Keratinocyte (primary cell): Measurements from ENCODE around the gene GARS1. TPM values are rescaled to one million over a fixed set of nuclear protein-coding genes. Genes with fewer than 3 reads are reported as not detected.

ENCODE experiments used
- DNase-seq: peaks from one replicate; pipeline ENCODE4 v3.0.0-alpha.2; 2011; ENCODE audit warnings: low read depth, missing footprints, low spot score
- FAIRE-seq: peaks from 2 replicates; lab custom pipeline; 2011; peaks lifted over from hg19 to GRCh38; lab: Jason Lieb, UNC
- H2AFZ ChIP-seq: 2 replicates; pipeline ENCODE4 v1.6.0; 2012; ENCODE audit warnings: low read length, control low read depth, inconsistent platforms; ENCODE audit not compliant: control insufficient read depth
- H3K27ac ChIP-seq: 2 replicates; pipeline ENCODE4 v1.5.1; 2011; ENCODE audit warnings: low read length; ENCODE audit not compliant: control insufficient read depth, insufficient read depth
- H3K27me3 ChIP-seq: 3 replicates; pipeline ENCODE4 v1.6.0; 2011; ENCODE audit warnings: low read length; ENCODE audit not compliant: control insufficient read depth, insufficient read depth; ENCODE audit errors: extremely low read depth
- H3K36me3 ChIP-seq, 2 experiments: 2 replicates in 1 of 2; 3 replicates in 1 of 2; pipeline ENCODE4 v1.5.1; 2011; ENCODE audit warnings: low read length in 2 of 2, mild to moderate bottlenecking in 1 of 2; ENCODE audit not compliant: control insufficient read depth in 2 of 2, insufficient read depth in 2 of 2; ENCODE audit errors: extremely low read depth in 1 of 2
- H3K4me1 ChIP-seq: 3 replicates; pipeline ENCODE4 v1.5.1; 2011; ENCODE audit warnings: low read length; ENCODE audit not compliant: control insufficient read depth, insufficient read depth; ENCODE audit errors: extremely low read depth
- H3K4me2 ChIP-seq: 3 replicates; pipeline ENCODE4 v1.6.0; 2011; ENCODE audit warnings: low read depth, low read length; ENCODE audit not compliant: control insufficient read depth, insufficient read depth; ENCODE audit errors: extremely low read depth
- H3K4me3 ChIP-seq, 3 experiments: fragments of 200-600 bp in 1 of 3; sonication (generic) in 1 of 3; 2 replicates in 2 of 3; 3 replicates in 1 of 3; pipeline ENCODE4 v1.5.1; 2011 to 2016; ENCODE audit warnings: low read length in 3 of 3, mild to moderate bottlenecking in 3 of 3, control low read depth in 2 of 3, inconsistent platforms in 1 of 3, low read depth in 1 of 3, mixed read lengths in 1 of 3, mixed run types in 1 of 3, moderate library complexity in 1 of 3; ENCODE audit not compliant: control insufficient read depth in 2 of 3, insufficient read depth in 2 of 3; ENCODE audit errors: extremely low read depth in 1 of 3
- H3K79me2 ChIP-seq: 2 replicates; pipeline ENCODE4 v1.6.0; 2012; ENCODE audit warnings: low read length; ENCODE audit not compliant: control insufficient read depth, insufficient read depth
- H3K9ac ChIP-seq: 3 replicates; pipeline ENCODE4 v1.6.0; 2011; ENCODE audit warnings: low read length; ENCODE audit not compliant: control insufficient read depth, insufficient read depth; ENCODE audit errors: extremely low read depth
- H3K9me1 ChIP-seq: 3 replicates; pipeline ENCODE4 v1.6.0; 2011; ENCODE audit warnings: low read length; ENCODE audit not compliant: control insufficient read depth, insufficient read depth; ENCODE audit errors: extremely low read depth
- H3K9me3 ChIP-seq: 2 replicates; pipeline ENCODE4 v1.5.1; 2012; ENCODE audit warnings: low read depth, low read length; ENCODE audit not compliant: control insufficient read depth
- H4K20me1 ChIP-seq: 3 replicates; pipeline ENCODE4 v1.6.0; 2011; ENCODE audit warnings: low read length; ENCODE audit not compliant: control insufficient read depth, insufficient read depth; ENCODE audit errors: extremely low read depth
- EZH2 ChIP-seq: IDR thresholded peaks from one replicate; pipeline ENCODE4 v1.6.1; 2012; ENCODE audit warnings: inconsistent platforms, mild to moderate bottlenecking, low read length, moderate library complexity
- dilution Hi-C: fragments of 300-500 bp; cut with MboI; formaldehyde crosslinking; loops from one replicate; pipeline ENCODE4 v1.7.0; 2020; ENCODE audit warnings: low sequenced_read_pairs; ENCODE audit not compliant: extremely low pct_ligation_motif_present
- polyA plus RNA-seq, 5 experiments: library from polyadenylated mRNA; depleted of rRNA in 3 of 5; stranded (reverse) in 3 of 5; stranded (forward) in 1 of 5; unstranded in 1 of 5; fragments of >200 nt; gene quantifications; 1 replicate in 1 of 5; 2 replicates in 3 of 5; 3 replicates in 1 of 5; pipeline versions ENCODE4 v1.2.1 to v1.2.3, GENCODE V29; 2011 to 2012; ENCODE audit warnings: missing spikeins in 2 of 5, low read depth in 1 of 5, low replicate concordance in 1 of 5
- TF ChIP-seq, protein P1 (sequence below), 3 experiments: IDR thresholded peaks in 1 of 3; conservative IDR thresholded peaks in 1 of 3; optimal IDR thresholded peaks in 1 of 3; 2 replicates in 2 of 3; 3 replicates in 1 of 3; pipeline versions ENCODE3 to v1.5.1; 2011; ENCODE audit warnings: low read length in 3 of 3, mild to moderate bottlenecking in 3 of 3, moderate library complexity in 2 of 3, control low read depth in 1 of 3, inconsistent platforms in 1 of 3; ENCODE audit not compliant: insufficient read depth in 2 of 3; ENCODE audit errors: extremely low read depth in 1 of 3

The GARS1 gene
- polyA plus RNA-seq, 1 donor (not counting 4 experiments of a cell fraction or from before 2014, with no cell fraction given): 411 TPM

DNA sequence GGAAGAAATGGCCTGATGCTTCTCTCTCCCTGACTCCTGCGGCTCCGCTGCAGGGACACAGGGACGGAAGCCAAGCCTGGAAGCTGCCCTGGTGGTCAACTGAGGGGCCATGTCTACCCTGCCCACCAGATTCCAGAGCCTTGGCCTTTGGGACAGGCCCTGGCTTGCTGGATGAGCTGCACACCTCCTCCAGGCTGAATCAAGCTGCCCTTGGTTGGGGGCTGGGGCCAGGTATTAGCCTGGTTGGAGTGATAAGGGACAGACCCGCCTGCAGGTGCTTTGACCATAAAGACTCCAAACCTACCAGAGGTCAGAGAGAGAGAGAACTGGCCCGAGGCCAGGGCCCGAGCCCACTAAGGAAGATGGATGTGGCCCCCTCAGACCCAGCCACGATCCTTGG, 57.5 kb downstream of the GARS1 start:
- Histone ChIP-seq H2AFZ (no peak overlapping the region), H3K9ac (no peak overlapping the region), H3K27ac (no peak overlapping the region), H3K27me3 (no peaks in the 10 kb centered on the region), H3K79me2 (no peaks in the 10 kb centered on the region), H4K20me1 (no peaks in the 10 kb centered on the region), H3K4me3 (no peak overlapping the region), H3K9me1 (no peaks in the 10 kb centered on the region), H3K36me3 (no peaks in the 10 kb centered on the region), H3K4me1 (no peaks in the 10 kb centered on the region), H3K4me2 (no peak overlapping the region), H3K9me3 (no peaks in the 10 kb centered on the region)
- dilution Hi-C loops: no loop called here
- DNase-seq: no peak
- TF ChIP-seq, protein P1, sequence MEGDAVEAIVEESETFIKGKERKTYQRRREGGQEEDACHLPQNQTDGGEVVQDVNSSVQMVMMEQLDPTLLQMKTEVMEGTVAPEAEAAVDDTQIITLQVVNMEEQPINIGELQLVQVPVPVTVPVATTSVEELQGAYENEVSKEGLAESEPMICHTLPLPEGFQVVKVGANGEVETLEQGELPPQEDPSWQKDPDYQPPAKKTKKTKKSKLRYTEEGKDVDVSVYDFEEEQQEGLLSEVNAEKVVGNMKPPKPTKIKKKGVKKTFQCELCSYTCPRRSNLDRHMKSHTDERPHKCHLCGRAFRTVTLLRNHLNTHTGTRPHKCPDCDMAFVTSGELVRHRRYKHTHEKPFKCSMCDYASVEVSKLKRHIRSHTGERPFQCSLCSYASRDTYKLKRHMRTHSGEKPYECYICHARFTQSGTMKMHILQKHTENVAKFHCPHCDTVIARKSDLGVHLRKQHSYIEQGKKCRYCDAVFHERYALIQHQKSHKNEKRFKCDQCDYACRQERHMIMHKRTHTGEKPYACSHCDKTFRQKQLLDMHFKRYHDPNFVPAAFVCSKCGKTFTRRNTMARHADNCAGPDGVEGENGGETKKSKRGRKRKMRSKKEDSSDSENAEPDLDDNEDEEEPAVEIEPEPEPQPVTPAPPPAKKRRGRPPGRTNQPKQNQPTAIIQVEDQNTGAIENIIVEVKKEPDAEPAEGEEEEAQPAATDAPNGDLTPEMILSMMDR (optimal IDR thresholded peaks at IDR 0.05 in 1 of 3, IDR thresholded peaks at IDR 0.05 in 1 of 3, conservative IDR thresholded peaks at IDR 0.05 in 1 of 3; ENCODE audit: extremely low read depth in 1 of 3, insufficient read depth in 2 of 3, low read length in 3 of 3): no peak
- no peak for TF ChIP-seq EZH2
- FAIRE-seq: no peak

DNA sequence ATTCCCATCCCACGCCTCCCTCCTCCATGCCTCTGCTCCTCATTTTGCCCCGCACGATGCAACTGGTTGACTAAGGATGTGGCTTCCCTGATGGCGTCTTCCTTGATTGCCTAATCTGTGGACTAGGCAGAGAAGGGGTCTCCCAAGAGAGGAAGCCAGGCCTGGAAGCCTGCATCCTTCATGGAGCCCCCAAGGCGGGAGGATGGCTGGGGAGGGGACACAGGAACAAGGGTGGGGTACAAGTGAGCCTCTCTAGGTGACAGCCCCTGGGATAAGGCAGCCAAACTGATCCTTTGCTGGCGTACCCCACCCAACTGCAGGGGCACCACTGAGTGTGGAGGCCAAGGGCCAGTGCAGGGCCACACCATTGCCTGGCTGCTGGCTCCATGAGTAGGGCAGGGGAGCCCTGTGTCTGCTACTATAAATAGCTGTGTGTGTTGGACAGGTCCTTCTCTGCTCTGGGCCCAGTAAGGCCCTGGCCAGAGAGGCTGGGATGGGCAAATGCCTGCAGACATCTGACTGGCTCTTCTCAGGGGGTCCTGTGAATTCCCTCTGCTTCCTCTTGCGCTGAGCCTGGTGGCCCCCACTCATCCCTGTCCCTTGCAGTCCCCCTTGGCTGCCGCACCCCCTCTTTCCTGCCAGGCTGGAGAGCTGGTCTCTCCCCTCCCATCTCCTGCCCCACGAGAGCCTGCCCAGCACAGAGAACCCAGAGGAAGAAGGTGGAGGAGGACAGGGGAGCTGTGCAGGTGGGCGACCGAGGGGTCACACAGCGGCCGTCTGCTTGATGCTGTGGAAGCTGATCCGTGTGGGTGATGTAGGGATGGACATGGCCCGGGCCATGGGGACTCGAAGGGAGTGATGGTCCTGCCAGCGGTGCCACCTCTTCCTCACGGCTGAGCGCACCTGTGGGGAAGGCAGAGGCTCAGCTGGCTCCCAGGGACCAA, 58.3 kb downstream of the GARS1 start:
- no peaks in the 10 kb centered on the region for H4K20me1 ChIP-seq
- dilution Hi-C loops: no loop called here
- FAIRE-seq (no peak), DNase-seq (no peak)
- no peak overlapping the region for H3K9ac ChIP-seq
- no peaks in the 10 kb centered on the region for H3K9me3 ChIP-seq
- H3K79me2 ChIP-seq: no peaks in the 10 kb centered on the region
- no peak overlapping the region for H2AFZ ChIP-seq
- H3K27me3 ChIP-seq: no peaks in the 10 kb centered on the region
- H3K9me1 ChIP-seq: no peaks in the 10 kb centered on the region
- H3K27ac ChIP-seq: no peak overlapping the region
- no peaks in the 10 kb centered on the region for H3K36me3 ChIP-seq
- no peak overlapping the region for H3K4me2 ChIP-seq
- TF ChIP-seq, protein P1 (optimal IDR thresholded peaks at IDR 0.05 in 1 of 3, IDR thresholded peaks at IDR 0.05 in 1 of 3, conservative IDR thresholded peaks at IDR 0.05 in 1 of 3; ENCODE audit: extremely low read depth in 1 of 3, insufficient read depth in 2 of 3, low read length in 3 of 3): no peak
- TF ChIP-seq EZH2: no peak
- H3K4me1 ChIP-seq: no peaks in the 10 kb centered on the region
- no peak overlapping the region for H3K4me3 ChIP-seq
